HEK293 (cell line): Measurements from ENCODE around the gene CDH6.

Experiments used
- CTCF ChIA-PET: fragments of 350-600 bp; formaldehyde crosslinking; extraction: SDS; loops from one replicate; lab custom pipeline; 2021; ENCODE audit warnings: antibody characterized with exemption; lab: Yijun Ruan, JAX
- POLR2A ChIA-PET: fragments of 300-600 bp; formaldehyde crosslinking; extraction: SDS; loops from one replicate; lab custom pipeline; 2020; ENCODE audit warnings: antibody characterized with exemption, inconsistent platforms; lab: Yijun Ruan, JAX
- H3K27ac ChIP-seq: fragments of 200-500 bp; sonication (Bioruptor generic); 2 replicates; pipeline ENCODE4 v1.5.1; 2014; ENCODE audit warnings: low read depth, low read length, control low read depth, inconsistent platforms; ENCODE audit errors: extremely low read depth
- H3K36me3 ChIP-seq, 2 experiments: fragments of 200-500 bp in 1 of 2; sonication (Bioruptor generic) in 1 of 2; 1 replicate in 1 of 2; 2 replicates in 1 of 2; pipeline ENCODE4 v1.5.1; 2014 to 2017; ENCODE audit warnings: inconsistent platforms in 2 of 2, low read length in 2 of 2; ENCODE audit not compliant: control insufficient read depth in 2 of 2, insufficient read depth in 1 of 2
- H3K4me1 ChIP-seq: fragments of 200-500 bp; sonication (Bioruptor generic); 2 replicates; pipeline ENCODE4 v1.5.1; 2014; ENCODE audit warnings: mild to moderate bottlenecking, low read length, inconsistent platforms; ENCODE audit not compliant: control insufficient read depth, insufficient read depth
- H3K4me3 ChIP-seq: 2 replicates; pipeline ENCODE4 v1.5.1; 2011; ENCODE audit warnings: low read depth, mild to moderate bottlenecking, control low read depth, low read length, moderate library complexity
- H3K9me3 ChIP-seq: fragments of 200-500 bp; sonication (Bioruptor generic); 2 replicates; pipeline ENCODE4 v1.5.1; 2014; ENCODE audit warnings: low read depth, low read length, inconsistent platforms; ENCODE audit not compliant: control insufficient read depth, insufficient read depth
- KLF8 ChIP-seq: fragments of 450-650 bp; formaldehyde crosslinking; IDR thresholded peaks from 2 replicates; pipeline ENCODE4 v1.5.1; 2016; ENCODE audit warnings: missing biosample characterization, missing genetic modification characterization
- TRIM28 ChIP-seq: IDR thresholded peaks from 2 replicates; pipeline ENCODE4 v1.6.1; 2011; ENCODE audit warnings: low read length, control low read depth, borderline replicate concordance
- ZFP69B ChIP-seq: fragments of 450-650 bp; formaldehyde crosslinking; IDR thresholded peaks from 2 replicates; pipeline ENCODE4 v1.5.1; 2016; ENCODE audit warnings: missing biosample characterization, missing genetic modification characterization
- ZNF132 ChIP-seq: fragments of 450-650 bp; formaldehyde crosslinking; IDR thresholded peaks from 2 replicates; pipeline ENCODE4 v1.5.1; 2017; ENCODE audit warnings: missing biosample characterization, missing genetic modification characterization, borderline replicate concordance
- ZNF274 ChIP-seq, 2 experiments: fragments of 200-500 bp in 1 of 2; fragments of 450-650 bp in 1 of 2; sonication (Bioruptor generic) in 1 of 2; formaldehyde crosslinking in 1 of 2; IDR thresholded peaks; 2 replicates each; pipeline versions ENCODE4 v1.5.1 to v1.6.1; 2014 to 2016; ENCODE audit warnings: borderline replicate concordance in 1 of 2, inconsistent platforms in 1 of 2, low read length in 1 of 2, missing biosample characterization in 1 of 2, missing genetic modification characterization in 1 of 2
- ZNF335 ChIP-seq: fragments of 450-650 bp; formaldehyde crosslinking; conservative IDR thresholded peaks from 2 replicates; pipeline ENCODE4 v1.5.1; 2016; ENCODE audit warnings: missing biosample characterization, missing genetic modification characterization
- ZNF354C ChIP-seq: fragments of 450-650 bp; formaldehyde crosslinking; IDR thresholded peaks from 2 replicates; pipeline ENCODE4 v1.5.1; 2016; ENCODE audit warnings: missing biosample characterization, missing genetic modification characterization, low read depth, borderline replicate concordance
- ZNF394 ChIP-seq: fragments of 450-650 bp; formaldehyde crosslinking; IDR thresholded peaks from 2 replicates; pipeline ENCODE4 v1.5.1; 2016; ENCODE audit warnings: missing biosample characterization, missing genetic modification characterization, mild to moderate bottlenecking, moderate library complexity, borderline replicate concordance
- ZNF404 ChIP-seq: fragments of 450-650 bp; formaldehyde crosslinking; IDR thresholded peaks from 2 replicates; pipeline ENCODE4 v1.5.1; 2017; ENCODE audit warnings: missing biosample characterization, missing genetic modification characterization
- ZNF600 ChIP-seq: fragments of 450-650 bp; formaldehyde crosslinking; IDR thresholded peaks from 2 replicates; pipeline ENCODE4 v1.5.1; 2016; ENCODE audit warnings: missing biosample characterization, missing genetic modification characterization
- ZNF677 ChIP-seq: fragments of 450-650 bp; IDR thresholded peaks from 2 replicates; pipeline ENCODE4 v1.5.0; 2018; ENCODE audit warnings: missing biosample characterization, mild to moderate bottlenecking, missing genetic modification characterization, moderate library complexity
- TF ChIP-seq, protein P1 (sequence below): IDR thresholded peaks from 2 replicates; pipeline ENCODE4 v1.6.1; 2011; ENCODE audit warnings: mild to moderate bottlenecking, low read depth, low read length, borderline replicate concordance
- TF ChIP-seq, protein P2 (sequence below): fragments of 450-650 bp; formaldehyde crosslinking; IDR thresholded peaks from 2 replicates; pipeline ENCODE4 v1.5.1; 2017; ENCODE audit warnings: missing biosample characterization, missing genetic modification characterization
- TF ChIP-seq, protein P3 (sequence below): fragments of 450-650 bp; formaldehyde crosslinking; IDR thresholded peaks from 2 replicates; pipeline ENCODE4 v1.5.1; 2016; ENCODE audit warnings: missing biosample characterization, missing genetic modification characterization
- TF ChIP-seq, protein P4 (sequence below): fragments of 450-650 bp; formaldehyde crosslinking; IDR thresholded peaks from 2 replicates; pipeline ENCODE4 v1.5.1; 2016; ENCODE audit warnings: missing biosample characterization, missing genetic modification characterization
- TF ChIP-seq, protein P5 (sequence below): fragments of 450-650 bp; formaldehyde crosslinking; IDR thresholded peaks from 2 replicates; pipeline ENCODE4 v1.5.1; 2016; ENCODE audit warnings: missing biosample characterization, missing genetic modification characterization, borderline replicate concordance

CDH6 gene

DNA sequence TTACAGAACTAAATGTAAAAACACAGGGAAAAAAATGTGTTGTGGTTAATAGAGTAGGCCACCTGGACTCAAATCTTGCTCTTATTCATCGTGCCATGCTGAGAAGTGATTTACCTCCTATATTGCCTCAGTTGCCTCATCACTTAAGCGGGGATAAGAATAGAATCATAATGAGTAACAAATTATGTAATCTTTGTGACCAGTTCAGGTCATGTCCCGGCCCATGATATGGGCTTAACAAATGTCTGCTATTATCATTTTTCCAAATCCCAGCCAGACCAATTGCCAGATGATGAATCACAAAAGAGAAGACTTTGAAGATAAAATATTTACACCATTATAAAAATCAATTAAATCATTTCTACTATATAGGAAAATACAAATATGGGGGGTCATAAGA, 89.8 kb downstream of the CDH6 start:
- Histone ChIP-seq H3K4me3 (no peak overlapping the region), H3K9me3 (no peaks in the 10 kb centered on the region), H3K36me3 (no peaks in the 10 kb centered on the region), H3K27ac (no peak overlapping the region), H3K4me1 (no peaks in the 10 kb centered on the region)
- POLR2A ChIA-PET = no interaction called here
- TF ChIP-seq, protein P1, sequence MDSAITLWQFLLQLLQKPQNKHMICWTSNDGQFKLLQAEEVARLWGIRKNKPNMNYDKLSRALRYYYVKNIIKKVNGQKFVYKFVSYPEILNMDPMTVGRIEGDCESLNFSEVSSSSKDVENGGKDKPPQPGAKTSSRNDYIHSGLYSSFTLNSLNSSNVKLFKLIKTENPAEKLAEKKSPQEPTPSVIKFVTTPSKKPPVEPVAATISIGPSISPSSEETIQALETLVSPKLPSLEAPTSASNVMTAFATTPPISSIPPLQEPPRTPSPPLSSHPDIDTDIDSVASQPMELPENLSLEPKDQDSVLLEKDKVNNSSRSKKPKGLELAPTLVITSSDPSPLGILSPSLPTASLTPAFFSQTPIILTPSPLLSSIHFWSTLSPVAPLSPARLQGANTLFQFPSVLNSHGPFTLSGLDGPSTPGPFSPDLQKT = no peak
- TF ChIP-seq ZNF404 (tag by site-specific recombination) (no peak), ZNF600 (tag by site-specific recombination) (no peak), ZNF274 (IDR thresholded peaks at IDR 0.05; ENCODE audit: low read length) (no peak), ZNF274 (tag by site-specific recombination; IDR thresholded peaks at IDR 0.05; ENCODE audit: borderline replicate concordance) (no peak), ZNF132 (tag by site-specific recombination) (no peak), ZNF394 (tag by site-specific recombination) (no peak), ZNF335 (tag by site-specific recombination) (no peak)
- TF ChIP-seq, protein P2, sequence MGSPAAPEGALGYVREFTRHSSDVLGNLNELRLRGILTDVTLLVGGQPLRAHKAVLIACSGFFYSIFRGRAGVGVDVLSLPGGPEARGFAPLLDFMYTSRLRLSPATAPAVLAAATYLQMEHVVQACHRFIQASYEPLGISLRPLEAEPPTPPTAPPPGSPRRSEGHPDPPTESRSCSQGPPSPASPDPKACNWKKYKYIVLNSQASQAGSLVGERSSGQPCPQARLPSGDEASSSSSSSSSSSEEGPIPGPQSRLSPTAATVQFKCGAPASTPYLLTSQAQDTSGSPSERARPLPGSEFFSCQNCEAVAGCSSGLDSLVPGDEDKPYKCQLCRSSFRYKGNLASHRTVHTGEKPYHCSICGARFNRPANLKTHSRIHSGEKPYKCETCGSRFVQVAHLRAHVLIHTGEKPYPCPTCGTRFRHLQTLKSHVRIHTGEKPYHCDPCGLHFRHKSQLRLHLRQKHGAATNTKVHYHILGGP (tag by site-specific recombination) = no peak
- CTCF ChIA-PET = no interaction called here

DNA sequence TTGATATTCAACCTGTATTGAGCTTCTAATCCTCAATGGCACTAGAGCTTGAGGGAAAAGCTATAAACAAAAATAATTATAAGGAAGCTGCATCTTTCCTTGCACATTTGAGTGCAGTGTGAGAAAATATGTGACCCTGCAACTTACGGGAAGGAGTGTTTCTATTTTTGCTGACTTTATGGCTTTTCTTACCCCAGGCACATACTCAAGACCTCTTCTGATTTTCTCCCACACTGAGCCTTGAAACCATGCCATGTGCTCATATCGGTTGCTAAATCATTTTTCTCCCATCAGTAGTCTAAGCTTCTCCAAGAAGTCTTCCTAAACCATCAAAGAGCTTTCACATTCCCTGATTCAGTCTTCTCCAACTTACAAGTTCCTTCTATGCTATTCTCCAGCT, 91.5 kb downstream of the CDH6 start:
- POLR2A ChIA-PET = no interaction called here
- TF ChIP-seq ZNF404 (tag by site-specific recombination) (no peak), ZNF354C (tag by site-specific recombination) (no peak), TRIM28 (no peak), KLF8 (tag by site-specific recombination) (no peak), ZNF677 (tag by site-specific recombination) (no peak), ZFP69B (tag by site-specific recombination) (no peak)
- TF ChIP-seq, protein P3, sequence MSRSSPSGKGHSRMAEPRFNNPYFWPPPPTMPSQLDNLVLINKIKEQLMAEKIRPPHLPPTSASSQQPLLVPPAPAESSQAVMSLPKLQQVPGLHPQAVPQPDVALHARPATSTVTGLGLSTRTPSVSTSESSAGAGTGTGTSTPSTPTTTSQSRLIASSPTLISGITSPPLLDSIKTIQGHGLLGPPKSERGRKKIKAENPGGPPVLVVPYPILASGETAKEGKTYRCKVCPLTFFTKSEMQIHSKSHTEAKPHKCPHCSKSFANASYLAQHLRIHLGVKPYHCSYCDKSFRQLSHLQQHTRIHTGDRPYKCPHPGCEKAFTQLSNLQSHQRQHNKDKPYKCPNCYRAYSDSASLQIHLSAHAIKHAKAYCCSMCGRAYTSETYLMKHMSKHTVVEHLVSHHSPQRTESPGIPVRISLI = no peak
- TF ChIP-seq, protein P4, sequence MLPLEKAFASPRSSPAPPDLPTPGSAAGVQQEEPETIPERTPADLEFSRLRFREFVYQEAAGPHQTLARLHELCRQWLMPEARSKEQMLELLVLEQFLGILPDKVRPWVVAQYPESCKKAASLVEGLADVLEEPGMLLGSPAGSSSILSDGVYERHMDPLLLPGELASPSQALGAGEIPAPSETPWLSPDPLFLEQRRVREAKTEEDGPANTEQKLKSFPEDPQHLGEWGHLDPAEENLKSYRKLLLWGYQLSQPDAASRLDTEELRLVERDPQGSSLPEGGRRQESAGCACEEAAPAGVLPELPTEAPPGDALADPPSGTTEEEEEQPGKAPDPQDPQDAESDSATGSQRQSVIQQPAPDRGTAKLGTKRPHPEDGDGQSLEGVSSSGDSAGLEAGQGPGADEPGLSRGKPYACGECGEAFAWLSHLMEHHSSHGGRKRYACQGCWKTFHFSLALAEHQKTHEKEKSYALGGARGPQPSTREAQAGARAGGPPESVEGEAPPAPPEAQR (tag by site-specific recombination) = no peak
- TF ChIP-seq, protein P5, sequence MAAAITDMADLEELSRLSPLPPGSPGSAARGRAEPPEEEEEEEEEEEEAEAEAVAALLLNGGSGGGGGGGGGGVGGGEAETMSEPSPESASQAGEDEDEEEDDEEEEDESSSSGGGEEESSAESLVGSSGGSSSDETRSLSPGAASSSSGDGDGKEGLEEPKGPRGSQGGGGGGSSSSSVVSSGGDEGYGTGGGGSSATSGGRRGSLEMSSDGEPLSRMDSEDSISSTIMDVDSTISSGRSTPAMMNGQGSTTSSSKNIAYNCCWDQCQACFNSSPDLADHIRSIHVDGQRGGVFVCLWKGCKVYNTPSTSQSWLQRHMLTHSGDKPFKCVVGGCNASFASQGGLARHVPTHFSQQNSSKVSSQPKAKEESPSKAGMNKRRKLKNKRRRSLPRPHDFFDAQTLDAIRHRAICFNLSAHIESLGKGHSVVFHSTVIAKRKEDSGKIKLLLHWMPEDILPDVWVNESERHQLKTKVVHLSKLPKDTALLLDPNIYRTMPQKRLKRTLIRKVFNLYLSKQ (tag by site-specific recombination) = no peak
- TF ChIP-seq, all 188 proteins: peak for 0

More for the DNA sequence above, 91.5 kb downstream of the CDH6 start:
- CTCF ChIA-PET = no interaction called here
- Histone ChIP-seq H3K9me3 (no peaks in the 10 kb centered on the region), H3K4me3 (no peak overlapping the region), H3K27ac (no peak overlapping the region), H3K36me3 (no peaks in the 10 kb centered on the region), H3K4me1 (no peaks in the 10 kb centered on the region)
